Activated CD8-positive, alpha-beta memory T cell treated with anti-CD3 and anti-CD28 coated beads for 4 hours (primary cell): Measurements from ENCODE around the gene SLC6A3.
"Not testable (repeated sequence)": the region's sequence is repeated elsewhere in the genome, so short reads cannot be mapped to it uniquely, and the experiment has no call there.

ENCODE experiments used
- DNase-seq, 2 donors: peaks; one replicate each; pipeline ENCODE4 v3.0.0-alpha.2; 2020; ENCODE audit warnings: low read depth in 2 of 2

Gene SLC6A3

GRCh38 chr5:1387059-1387755 lies 58.0 kb downstream of the SLC6A3 start:
- DNase-seq = no peak

- peak; percentile 42 to 49 for DNase-seq
Observed at GRCh38 chr5:1386274-1386717, 58.9 kb downstream of the SLC6A3 start.

- DNase-seq = peak; percentile 59 to 64
Observed at GRCh38 chr5:1385395-1386273, 59.6 kb downstream of the SLC6A3 start.

DNA sequence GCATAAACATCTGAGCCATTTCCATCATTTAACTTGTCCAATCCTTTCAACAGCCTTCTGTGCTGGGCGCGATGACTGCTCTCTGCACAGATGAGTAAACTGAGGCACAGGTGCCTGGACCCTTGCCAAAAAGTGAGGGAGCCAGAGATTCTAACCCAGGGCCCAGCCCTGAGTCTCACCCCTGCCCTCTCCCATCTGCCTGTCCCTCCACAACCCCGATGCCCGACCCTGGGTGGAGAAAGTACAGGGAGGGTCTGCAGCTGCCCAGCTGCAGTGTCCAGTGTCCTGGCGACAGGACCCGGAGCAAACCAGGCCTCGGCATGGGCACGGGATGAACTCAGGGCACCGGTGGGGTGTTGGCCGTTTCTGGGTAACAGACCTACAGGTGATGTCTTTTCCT lies 60.7 kb downstream of the SLC6A3 start:
- DNase-seq = no peak

- DNase-seq = no peak
Observed at GRCh38 chr5:1383886-1384401, 61.3 kb downstream of the SLC6A3 start.

GRCh38 chr5:1383344-1383743 lies 61.9 kb downstream of the SLC6A3 start:
- no peak for DNase-seq

DNA sequence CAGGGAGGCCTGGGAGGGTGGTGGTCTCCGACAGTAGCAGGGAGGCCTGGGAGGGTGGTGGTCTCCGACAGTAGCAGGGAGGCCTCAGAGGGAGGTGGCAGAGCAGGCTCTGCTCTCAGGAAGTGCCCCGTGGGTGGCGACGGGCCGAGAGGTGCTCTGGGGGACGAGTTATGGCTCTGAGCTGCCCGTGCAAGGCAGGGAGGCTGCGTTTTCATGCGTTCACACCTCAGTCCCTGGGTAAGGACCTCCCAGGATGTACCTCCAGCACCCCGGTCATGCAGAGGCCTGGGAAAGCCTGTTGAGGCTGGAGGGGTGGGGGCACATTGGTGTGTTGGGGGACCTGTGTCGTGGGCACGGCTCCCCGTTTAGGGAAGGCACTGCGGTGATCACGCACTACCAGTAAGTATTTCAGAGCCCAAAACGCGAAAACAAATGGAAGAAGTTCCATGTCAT lies 63.0 kb downstream of the SLC6A3 start:
- no peak for DNase-seq

- no peak for DNase-seq
Observed at GRCh38 chr5:1381370-1382247, 63.6 kb downstream of the SLC6A3 start.

GRCh38 chr5:1380910-1381309 lies 64.3 kb downstream of the SLC6A3 start:
- no peak for DNase-seq

- peak in 1 of 2 donors; percentile 25 for DNase-seq
Observed at GRCh38 chr5:1380011-1380817, 65.0 kb downstream of the SLC6A3 start.

- no peak for DNase-seq
Observed at GRCh38 chr5:1378866-1379659, 66.2 kb downstream of the SLC6A3 start.

DNA sequence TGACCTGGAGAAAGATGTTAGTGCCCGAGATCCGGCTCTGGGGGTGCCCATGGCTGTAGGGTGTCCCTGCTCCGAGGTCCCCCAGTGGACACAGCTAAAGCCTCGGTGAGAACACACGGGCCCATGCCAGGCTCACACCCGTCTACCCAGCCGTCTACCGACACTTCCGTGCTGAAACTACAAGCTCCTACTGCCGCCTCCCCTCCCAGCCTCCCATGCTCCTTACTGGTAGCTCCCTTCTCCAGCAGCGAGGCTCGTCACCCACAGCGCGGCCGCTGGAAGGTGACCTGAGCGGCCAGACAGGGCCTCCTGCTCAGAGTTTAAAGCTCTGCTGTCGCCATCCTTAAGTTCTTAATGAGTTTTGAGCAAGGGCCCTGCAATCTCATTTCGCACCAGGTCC lies 67.1 kb downstream of the SLC6A3 start:
- DNase-seq = no peak

DNA sequence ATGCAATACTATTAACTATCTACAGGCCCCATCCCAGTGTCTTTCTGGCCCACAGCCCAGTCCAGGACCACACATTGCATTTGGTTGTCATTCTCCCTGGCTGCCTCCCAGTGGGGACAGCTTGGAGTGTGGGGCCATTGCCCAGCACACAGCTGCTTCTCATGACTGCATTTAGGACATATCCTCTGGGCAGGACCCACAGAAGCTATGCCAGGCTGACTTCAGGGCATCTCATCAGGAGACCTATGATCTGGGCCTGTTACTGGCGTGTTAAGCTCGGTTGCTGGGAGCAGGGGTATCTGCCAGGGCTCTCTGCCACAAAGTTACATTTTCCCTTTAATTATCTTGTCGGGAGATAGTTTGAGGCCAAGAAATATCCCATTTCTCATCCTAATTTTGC lies 68.3 kb downstream of the SLC6A3 start:
- DNase-seq = no peak

DNA sequence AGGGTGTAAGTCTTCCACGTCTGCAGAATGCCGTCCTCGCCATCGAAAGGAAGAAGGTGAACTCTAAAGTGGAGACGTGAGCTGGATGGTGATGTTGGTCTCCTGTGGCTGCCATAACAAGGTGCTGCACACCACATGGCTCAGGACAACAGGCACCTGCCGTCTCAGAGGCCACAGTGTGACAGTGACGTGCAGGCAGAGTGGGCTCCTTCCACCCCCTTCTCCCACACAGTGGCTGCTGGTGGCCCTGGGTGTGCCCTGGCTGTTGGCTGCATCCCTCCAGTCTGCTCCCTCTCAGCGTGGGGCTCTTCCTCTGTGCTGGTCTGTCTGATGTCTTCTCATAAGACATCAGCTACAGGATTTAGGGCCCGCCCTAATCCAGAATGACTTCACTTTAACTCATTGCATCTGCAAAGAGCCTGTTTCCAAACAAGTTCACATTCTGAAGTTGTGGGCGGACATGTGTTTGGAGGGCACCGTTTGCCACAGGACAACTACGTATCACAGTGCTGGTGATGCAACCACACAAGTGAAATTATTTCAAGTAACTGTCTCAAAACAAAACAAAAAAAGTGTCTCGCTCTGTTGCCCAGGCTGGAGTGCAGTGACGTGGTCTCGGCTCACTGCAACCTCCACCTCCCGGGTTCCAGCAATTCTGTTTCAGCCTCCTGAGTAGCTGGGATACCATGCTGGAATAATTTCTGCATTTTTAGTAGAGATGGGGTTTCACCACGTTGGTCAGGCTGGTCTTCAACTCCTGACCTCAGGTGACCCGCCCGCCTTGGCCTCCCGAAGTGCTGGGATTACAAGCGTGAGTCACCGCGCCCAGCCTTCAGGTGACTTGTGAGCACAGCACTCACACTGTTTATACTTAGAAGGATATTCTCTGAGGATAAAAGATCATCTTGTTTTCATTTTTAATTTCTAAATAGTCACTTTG lies 69.1 kb downstream of the SLC6A3 start:
- DNase-seq = no peak

DNA sequence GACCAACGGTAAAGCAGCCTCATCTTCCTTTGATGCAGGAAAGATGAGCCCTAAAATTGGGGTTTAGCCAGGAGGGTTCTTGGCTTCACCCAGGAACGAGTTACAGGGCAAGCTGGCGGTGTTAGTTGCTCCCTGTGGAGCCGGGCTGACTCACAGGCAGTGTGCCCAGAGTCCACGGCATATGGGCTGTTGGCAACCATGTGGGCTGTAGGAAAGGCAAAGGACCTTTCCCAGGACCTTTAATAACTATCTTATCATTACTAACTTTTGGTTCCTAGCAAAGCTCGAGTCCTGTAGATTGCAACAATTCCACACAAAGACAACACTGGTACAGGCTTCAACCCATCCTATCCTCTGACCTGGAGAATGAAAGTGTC lies 70.6 kb downstream of the SLC6A3 start:
- DNase-seq = no peak

DNA sequence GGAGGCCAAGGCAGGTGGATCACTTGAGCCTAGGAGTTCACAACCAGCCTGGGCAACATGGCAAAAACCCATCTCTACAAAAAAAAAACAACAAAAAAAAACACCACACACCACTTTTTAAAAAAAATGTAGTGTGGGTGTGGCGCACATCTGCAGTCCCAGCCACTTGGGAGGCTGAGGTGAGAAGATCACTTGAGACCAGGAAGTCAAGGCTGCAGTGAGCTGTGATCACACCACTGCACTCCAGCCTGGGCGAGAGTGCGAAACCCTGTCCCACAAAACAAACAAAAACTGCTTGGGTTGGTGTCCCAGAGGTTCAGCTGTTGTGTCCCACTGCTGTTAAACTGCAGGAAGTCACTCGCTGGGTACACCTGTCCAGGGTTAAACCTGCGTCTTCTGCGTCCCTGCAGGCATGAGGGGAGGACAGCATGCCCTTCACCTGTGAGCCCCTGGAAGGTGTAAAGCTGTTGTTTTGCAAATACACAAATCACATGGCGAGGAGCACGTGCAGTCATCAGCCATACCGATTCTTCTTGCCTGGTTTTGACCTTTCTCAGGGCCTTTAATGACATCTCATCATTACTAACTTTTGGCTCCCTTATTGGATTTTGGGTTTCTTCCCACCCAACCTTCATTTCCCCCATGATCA lies 71.1 kb downstream of the SLC6A3 start:
- no peak for DNase-seq

GRCh38 chr5:1371972-1372342 lies 73.3 kb downstream of the SLC6A3 start:
- not testable (repeated sequence) for DNase-seq

- DNase-seq = no peak
Observed at GRCh38 chr5:1371218-1371971, 73.8 kb downstream of the SLC6A3 start.
